C4-2B (cell line): Measurements from ENCODE around the gene PAMR1.
A peak's percentile ranks its signal among the peaks of the same experiment; 100 is the strongest.

ENCODE experiments used
- H3K27ac ChIP-seq: fragments of 450-650 bp; 2 replicates; pipeline ENCODE4 v1.5.1; 2017
- ZFX ChIP-seq: fragments of 450-650 bp; IDR thresholded peaks from 2 replicates; pipeline ENCODE4 v1.6.1; 2017
- TF ChIP-seq, protein P1 (sequence below): fragments of 450-650 bp; conservative IDR thresholded peaks from 2 replicates; pipeline ENCODE4 v1.5.1; 2017; ENCODE audit warnings: mild to moderate bottlenecking

Gene PAMR1

DNA sequence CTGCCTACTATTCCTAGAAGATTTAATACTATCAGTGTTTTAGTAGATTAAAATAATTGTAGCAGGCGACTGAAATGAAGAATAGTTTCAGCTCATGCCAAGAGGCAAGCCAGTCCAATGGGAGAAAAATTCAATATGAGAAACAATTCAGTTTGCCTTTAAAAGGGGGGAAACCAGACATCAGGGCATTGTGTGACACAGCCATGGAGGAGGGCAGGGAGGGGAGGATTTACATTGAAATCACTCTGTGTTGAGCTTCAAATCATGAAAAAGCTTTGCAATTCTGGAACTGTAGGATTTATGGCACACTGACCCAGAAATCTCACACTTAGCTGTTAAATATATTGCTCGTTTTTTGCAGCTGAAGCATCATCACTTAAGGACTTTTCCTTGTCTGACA, 110.6 kb downstream of the PAMR1 start:
- TF ChIP-seq, protein P1, sequence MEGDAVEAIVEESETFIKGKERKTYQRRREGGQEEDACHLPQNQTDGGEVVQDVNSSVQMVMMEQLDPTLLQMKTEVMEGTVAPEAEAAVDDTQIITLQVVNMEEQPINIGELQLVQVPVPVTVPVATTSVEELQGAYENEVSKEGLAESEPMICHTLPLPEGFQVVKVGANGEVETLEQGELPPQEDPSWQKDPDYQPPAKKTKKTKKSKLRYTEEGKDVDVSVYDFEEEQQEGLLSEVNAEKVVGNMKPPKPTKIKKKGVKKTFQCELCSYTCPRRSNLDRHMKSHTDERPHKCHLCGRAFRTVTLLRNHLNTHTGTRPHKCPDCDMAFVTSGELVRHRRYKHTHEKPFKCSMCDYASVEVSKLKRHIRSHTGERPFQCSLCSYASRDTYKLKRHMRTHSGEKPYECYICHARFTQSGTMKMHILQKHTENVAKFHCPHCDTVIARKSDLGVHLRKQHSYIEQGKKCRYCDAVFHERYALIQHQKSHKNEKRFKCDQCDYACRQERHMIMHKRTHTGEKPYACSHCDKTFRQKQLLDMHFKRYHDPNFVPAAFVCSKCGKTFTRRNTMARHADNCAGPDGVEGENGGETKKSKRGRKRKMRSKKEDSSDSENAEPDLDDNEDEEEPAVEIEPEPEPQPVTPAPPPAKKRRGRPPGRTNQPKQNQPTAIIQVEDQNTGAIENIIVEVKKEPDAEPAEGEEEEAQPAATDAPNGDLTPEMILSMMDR = no peak
- no peak for TF ChIP-seq ZFX
- H3K27ac ChIP-seq = no peak overlapping the region

DNA sequence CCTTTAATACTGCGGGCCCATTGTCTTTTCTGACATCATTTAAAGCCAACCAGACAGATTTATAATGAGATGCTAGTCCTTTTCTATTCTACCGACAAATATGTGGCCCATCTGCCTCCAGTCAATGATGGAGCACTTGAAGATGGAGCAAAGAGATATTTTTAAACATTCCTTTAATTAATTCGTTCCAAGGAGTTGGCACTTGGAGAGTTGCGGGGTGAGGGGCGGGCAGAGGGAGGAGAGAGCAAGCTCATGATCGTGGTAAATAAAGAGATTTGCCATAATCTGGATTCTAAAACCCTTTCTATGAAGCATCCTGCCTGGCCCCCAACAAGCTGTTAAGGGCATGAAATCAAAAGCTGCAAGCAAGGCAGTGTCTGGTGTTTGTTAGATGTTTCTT, 111.1 kb downstream of the PAMR1 start:
- TF ChIP-seq, protein P1 = no peak
- TF ChIP-seq ZFX = no peak
- H3K27ac ChIP-seq = no peak overlapping the region

DNA sequence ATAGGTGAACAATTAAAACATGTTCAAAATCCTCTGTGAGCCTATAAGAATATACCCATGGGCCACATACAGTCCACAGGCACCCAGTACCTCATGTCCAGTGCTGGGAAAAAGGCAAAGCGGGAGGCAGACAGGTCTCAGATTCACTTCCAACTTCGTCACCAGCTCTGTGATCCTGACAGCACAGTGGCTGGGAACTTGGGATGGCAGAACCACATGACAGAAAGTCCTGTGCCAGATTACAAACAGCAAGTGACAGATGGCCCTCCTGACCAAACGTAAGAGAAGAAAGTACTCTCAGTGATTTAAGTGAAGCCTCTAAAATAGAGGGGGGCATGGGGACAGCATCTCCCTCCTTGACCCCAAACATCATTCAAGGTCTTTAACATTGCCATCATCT, 111.8 kb downstream of the PAMR1 start:
- no peak for TF ChIP-seq ZFX
- TF ChIP-seq, protein P1 = no peak
- H3K27ac ChIP-seq = no peak overlapping the region

DNA sequence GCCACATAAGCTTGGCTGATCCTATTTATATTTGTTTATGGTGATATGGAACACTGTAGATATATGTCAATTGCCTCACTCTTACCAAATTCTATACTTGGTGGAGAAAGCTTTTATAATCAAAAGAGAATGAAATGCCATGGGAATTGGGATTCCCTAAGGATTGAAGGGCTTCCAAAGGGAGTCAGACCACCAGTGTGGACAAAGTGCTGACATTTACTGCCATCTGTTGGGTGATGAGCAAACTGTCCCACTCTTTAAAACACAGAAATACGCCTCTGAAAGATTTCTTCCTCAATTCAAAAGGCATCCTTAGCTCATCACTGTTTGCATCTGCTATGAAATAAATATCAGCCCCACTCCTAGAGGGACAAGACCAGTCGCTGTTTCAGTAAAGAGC, 113.1 kb downstream of the PAMR1 start:
- TF ChIP-seq, protein P1 = peak; percentile 66
- no peak for TF ChIP-seq ZFX
- no peak overlapping the region for H3K27ac ChIP-seq

DNA sequence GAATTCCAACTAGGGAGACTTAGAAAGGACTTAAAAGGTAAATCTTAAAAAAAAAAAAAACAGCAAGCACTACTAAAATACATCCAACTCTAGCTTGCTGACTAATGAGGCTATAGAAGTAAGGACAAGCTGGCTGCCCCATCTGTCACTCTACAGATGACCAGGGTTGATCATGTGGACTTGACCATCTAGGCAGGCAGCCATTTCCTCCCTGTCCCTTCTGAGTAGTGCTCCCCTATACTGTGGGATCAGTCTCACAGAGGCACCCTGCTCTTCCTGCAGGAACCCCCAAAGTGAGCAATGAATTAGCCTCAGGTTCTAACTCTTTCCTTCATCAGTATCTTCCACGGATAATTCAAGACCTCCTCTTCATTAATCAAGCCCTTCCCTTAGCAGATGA, 118.4 kb downstream of the PAMR1 start:
- TF ChIP-seq ZFX = no peak
- TF ChIP-seq, protein P1 = no peak
- H3K27ac ChIP-seq = no peak overlapping the region

DNA sequence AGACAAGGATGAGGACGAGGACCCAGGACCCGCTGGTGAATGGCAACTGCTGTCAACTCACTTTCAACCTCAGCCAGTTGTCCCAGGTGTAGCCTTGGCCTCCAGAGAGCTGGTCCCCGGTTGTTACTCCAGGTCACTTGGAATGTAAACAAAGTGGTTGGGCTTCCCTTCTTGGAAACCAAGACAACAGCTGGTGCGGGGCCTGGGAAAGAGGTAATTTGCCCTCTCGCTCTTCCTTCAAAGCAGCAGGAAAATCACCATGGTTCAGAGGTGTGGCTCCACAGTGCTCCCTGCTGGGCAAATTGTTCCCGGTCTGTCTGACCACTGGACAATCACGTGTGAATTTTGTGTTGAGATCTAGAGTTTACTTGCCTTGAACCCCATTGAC, 121.0 kb downstream of the PAMR1 start:
- TF ChIP-seq ZFX = no peak
- TF ChIP-seq, protein P1 = peak; percentile 82
- peak overlapping the region; percentile 12; the same call in 1 of the 2 replicates for H3K27ac ChIP-seq

DNA sequence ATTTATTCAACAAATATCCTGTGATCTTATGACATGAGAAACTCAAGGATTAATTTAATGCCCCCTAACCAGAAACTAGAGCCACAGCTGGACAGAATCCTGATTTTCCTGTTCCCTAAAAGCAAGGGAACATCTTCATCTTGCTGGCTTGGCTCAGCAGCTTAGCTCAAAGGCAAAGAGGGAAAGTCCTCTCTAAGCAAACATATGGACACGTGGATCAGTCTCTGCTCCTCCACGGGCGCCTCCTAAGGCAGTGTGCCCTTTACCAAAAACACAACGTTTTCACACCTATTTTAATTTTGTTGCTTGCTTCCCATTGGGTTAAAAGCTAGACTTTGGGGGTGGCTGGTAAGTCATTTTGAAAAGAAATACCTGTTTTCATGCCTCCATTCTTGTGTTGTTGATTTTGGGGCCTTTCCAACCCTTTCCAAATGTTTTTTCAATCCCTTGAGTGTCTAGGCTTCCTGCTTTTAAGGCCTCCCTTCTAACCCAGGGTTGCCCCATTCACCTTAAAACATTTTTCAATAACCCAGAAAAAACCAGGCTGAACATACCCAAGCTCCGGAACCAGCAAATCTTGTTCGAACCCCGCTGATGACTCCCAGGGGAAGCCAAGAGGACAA, 121.5 kb downstream of the PAMR1 start:
- TF ChIP-seq, protein P1 = no peak
- TF ChIP-seq ZFX = no peak

More for the DNA sequence above, 121.5 kb downstream of the PAMR1 start:
- peak overlapping the region; percentile 12; the same call in 1 of the 2 replicates for H3K27ac ChIP-seq
